H9 (cell line): ENCODE results near the gene NCF2. TPM values are rescaled to one million over a fixed set of nuclear protein-coding genes. Genes with fewer than 3 reads are reported as not detected.

ENCODE experiments used
- DNase-seq: peaks from one replicate; pipeline ENCODE4 v3.0.0-alpha.2; 2017
- H2AFZ ChIP-seq: one replicate; pipeline ENCODE4 v1.6.1; 2013; ENCODE audit warnings: mild to moderate bottlenecking, low read length, control low read depth, moderate library complexity
- H2AK5ac ChIP-seq: 2 replicates; pipeline ENCODE4 v1.6.1; 2013; ENCODE audit warnings: low read length, control low read depth, mixed read lengths; ENCODE audit not compliant: insufficient read length
- H2BK120ac ChIP-seq: one replicate; pipeline ENCODE4 v1.6.1; 2013; ENCODE audit warnings: low read depth, mild to moderate bottlenecking, low read length, control low read depth, inconsistent platforms; ENCODE audit not compliant: poor library complexity, severe bottlenecking
- H2BK12ac ChIP-seq: 2 replicates; pipeline ENCODE4 v1.6.1; 2013; ENCODE audit warnings: low read length, control low read depth, mixed read lengths, low read depth; ENCODE audit not compliant: insufficient read length
- H2BK15ac ChIP-seq: 2 replicates; pipeline ENCODE4 v1.6.1; 2013; ENCODE audit warnings: low read depth, low read length, control low read depth
- H2BK20ac ChIP-seq: one replicate; pipeline ENCODE4 v1.6.1; 2013; ENCODE audit warnings: low read depth, mild to moderate bottlenecking, low read length, control low read depth, inconsistent platforms; ENCODE audit not compliant: poor library complexity, severe bottlenecking
- H2BK5ac ChIP-seq: 2 replicates; pipeline ENCODE4 v1.6.1; 2013; ENCODE audit warnings: low read length, control low read depth, mixed read lengths; ENCODE audit not compliant: insufficient read length
- H3K14ac ChIP-seq: 2 replicates; pipeline ENCODE4 v1.6.1; 2013; ENCODE audit warnings: low read length, control low read depth; ENCODE audit not compliant: insufficient read depth
- H3K18ac ChIP-seq: 2 replicates; pipeline ENCODE4 v1.6.1; 2013; ENCODE audit warnings: low read depth, mild to moderate bottlenecking, mixed read lengths, low read length, control low read depth; ENCODE audit not compliant: insufficient read length
- H3K23ac ChIP-seq: 2 replicates; pipeline ENCODE4 v1.6.1; 2013; ENCODE audit warnings: low read length, control low read depth, mixed read lengths, low read depth; ENCODE audit not compliant: insufficient read length
- H3K23me2 ChIP-seq: 2 replicates; pipeline ENCODE4 v1.6.1; 2013; ENCODE audit warnings: low read depth, mild to moderate bottlenecking, mixed read lengths, low read length, control low read depth; ENCODE audit not compliant: insufficient read length, poor library complexity, severe bottlenecking
- H3K27ac ChIP-seq: 2 replicates; pipeline ENCODE4 v1.5.1; 2013; ENCODE audit warnings: low read length, control low read depth, mixed read lengths, low read depth; ENCODE audit not compliant: insufficient read length
- H3K27me3 ChIP-seq: 2 replicates; pipeline ENCODE4 v1.6.1; 2013; ENCODE audit warnings: low read length, control low read depth, inconsistent platforms; ENCODE audit not compliant: insufficient read depth
- H3K4ac ChIP-seq: 2 replicates; pipeline ENCODE4 v1.6.1; 2013; ENCODE audit warnings: low read depth, mild to moderate bottlenecking, control low read depth, inconsistent platforms, low read length, moderate library complexity
- H3K4me1 ChIP-seq: 2 replicates; pipeline ENCODE4 v1.6.1; 2013; ENCODE audit warnings: low read length, control low read depth, inconsistent platforms; ENCODE audit not compliant: insufficient read depth
- H3K4me2 ChIP-seq: 2 replicates; pipeline ENCODE4 v1.6.1; 2013; ENCODE audit warnings: low read length, control low read depth, mixed read lengths; ENCODE audit not compliant: insufficient read length, insufficient read depth
- H3K56ac ChIP-seq: 2 replicates; pipeline ENCODE4 v1.6.1; 2013; ENCODE audit warnings: low read depth, mild to moderate bottlenecking, mixed read lengths, low read length, control low read depth; ENCODE audit not compliant: insufficient read length
- H3K79me1 ChIP-seq: 2 replicates; pipeline ENCODE4 v1.6.1; 2013; ENCODE audit warnings: low read depth, mild to moderate bottlenecking, moderate library complexity, low read length, control low read depth, inconsistent platforms; ENCODE audit not compliant: insufficient read depth, poor library complexity, severe bottlenecking
- H3K79me2 ChIP-seq: 2 replicates; pipeline ENCODE4 v1.6.1; 2013; ENCODE audit warnings: low read length, control low read depth, inconsistent platforms; ENCODE audit not compliant: insufficient read depth
- H3K9ac ChIP-seq: 2 replicates; pipeline ENCODE4 v1.6.1; 2013; ENCODE audit warnings: low read length, control low read depth, mixed read lengths; ENCODE audit not compliant: insufficient read length; ENCODE audit errors: extremely low read depth
- H3K9me3 ChIP-seq: one replicate; pipeline ENCODE4 v1.6.1; 2013; ENCODE audit warnings: low read depth, low read length, inconsistent platforms; ENCODE audit not compliant: control insufficient read depth
- H3T11ph ChIP-seq: one replicate; pipeline ENCODE4 v1.6.1; 2013; ENCODE audit warnings: mild to moderate bottlenecking, low read length, control low read depth, inconsistent platforms
- H4K20me1 ChIP-seq: one replicate; pipeline ENCODE4 v1.6.1; 2013; ENCODE audit not compliant: control insufficient read depth, insufficient read length, insufficient read depth
- H4K5ac ChIP-seq: 2 replicates; pipeline ENCODE4 v1.6.1; 2013; ENCODE audit warnings: low read depth, mild to moderate bottlenecking, mixed read lengths, low read length, control low read depth; ENCODE audit not compliant: insufficient read length
- H4K8ac ChIP-seq: replicated peaks from 2 replicates; pipeline ENCODE4 v1.6.1; 2013; ENCODE audit warnings: low read length, control low read depth, mixed read lengths, low read depth; ENCODE audit not compliant: insufficient read length
- H4K91ac ChIP-seq: 2 replicates; pipeline ENCODE4 v1.6.1; 2013; ENCODE audit warnings: low read depth, mild to moderate bottlenecking, moderate library complexity, mixed read lengths, low read length, control low read depth; ENCODE audit not compliant: insufficient read length
- H3K27ac Mint-ChIP-seq, 3 experiments: 2 replicates in 2 of 3; 3 replicates in 1 of 3; pipeline ENCODE4 v1.8.0; 2020 to 2021; ENCODE audit warnings: mixed read lengths in 3 of 3, mild to moderate bottlenecking in 1 of 3, moderate library complexity in 1 of 3
- H3K27me3 Mint-ChIP-seq: 2 replicates; pipeline ENCODE4 v1.8.0; 2021; ENCODE audit warnings: low read depth, mild to moderate bottlenecking, moderate library complexity, mixed read lengths
- H3K36me3 Mint-ChIP-seq, 3 experiments: 2 replicates in 2 of 3; 3 replicates in 1 of 3; pipeline ENCODE4 v1.8.0; 2020 to 2021; ENCODE audit warnings: low read depth in 3 of 3, mixed read lengths in 3 of 3; ENCODE audit not compliant: insufficient read depth in 1 of 3
- H3K4me1 Mint-ChIP-seq, 2 experiments: 2 replicates each; pipeline ENCODE4 v1.8.0; 2020; ENCODE audit warnings: mixed read lengths in 2 of 2
- H3K4me3 Mint-ChIP-seq, 2 experiments: 2 replicates in 1 of 2; 3 replicates in 1 of 2; pipeline ENCODE4 v1.8.0; 2020 to 2021; ENCODE audit warnings: mild to moderate bottlenecking in 2 of 2, mixed read lengths in 2 of 2, moderate library complexity in 1 of 2
- H3K9me3 Mint-ChIP-seq, 2 experiments: 2 replicates in 1 of 2; 3 replicates in 1 of 2; pipeline ENCODE4 v1.8.0; 2020; ENCODE audit warnings: mild to moderate bottlenecking in 2 of 2, mixed read lengths in 2 of 2, moderate library complexity in 1 of 2
- WGBS: extraction: QIAGEN DNeasy Blood & Tissue Kit; methylation state at CpG from one replicate; pipeline ENCODE4 v1.1.7; 2013; ENCODE audit warnings: missing lambda C conversion rate, low lambda C conversion rate, mixed read lengths; ENCODE audit not compliant: insufficient read length; ENCODE audit errors: extremely low coverage; 5-methylcytosine and 5-hydroxymethylcytosine counted together
- total RNA-seq: library from RNA; stranded (reverse); gene quantifications from 2 replicates; pipeline ENCODE4 v1.2.1, GENCODE V29; 2021
- TF ChIP-seq, protein P1 (sequence below): fragments of 200-600 bp; sonication (generic); conservative IDR thresholded peaks from 3 replicates; pipeline ENCODE4 v1.8.0; 2021; ENCODE audit warnings: antibody characterized with exemption, mild to moderate bottlenecking

The NCF2 gene
- total RNA-seq, 1 experiment from 2014 or later = not detected

DNA sequence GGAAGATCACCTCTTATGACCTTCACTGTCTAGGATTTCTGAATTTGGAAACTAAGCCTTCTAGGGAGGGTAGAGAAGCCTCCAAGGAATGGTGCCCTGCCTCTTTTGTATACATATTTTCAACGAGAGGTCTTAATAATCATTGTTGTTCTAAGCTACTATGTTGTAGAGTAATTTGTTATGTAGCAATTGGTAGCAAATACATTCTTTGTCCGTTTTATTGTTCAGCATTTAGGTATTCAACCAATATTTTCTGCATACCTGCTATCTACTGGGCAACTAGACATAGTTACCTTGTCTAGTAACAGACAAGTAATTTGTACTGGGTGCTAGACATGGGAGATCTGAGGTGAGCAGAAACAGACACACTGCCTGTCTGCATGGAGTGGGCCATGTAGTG lies 20.8 kb upstream of the NCF2 start:
- H4K91ac ChIP-seq = no peak overlapping the region
- peaks cover 0 to 8% (median 2%) of the 10 kb centered on the region in 3 experiments; a peak in 2 of 7 replicates for H3K36me3 Mint-ChIP-seq
- H2BK12ac ChIP-seq = no peak overlapping the region
- H3K9ac ChIP-seq = no peak overlapping the region
- peaks cover 4% of the 10 kb centered on the region in 2 experiments; a peak in 4 of 5 replicates for H3K9me3 Mint-ChIP-seq
- no peaks in the 10 kb centered on the region for H3K79me1 ChIP-seq
- H3K4me3 Mint-ChIP-seq = no peak overlapping the region
- H3K4ac ChIP-seq = no peak overlapping the region
- H3K27ac ChIP-seq = no peak overlapping the region
- no peak overlapping the region for H2AFZ ChIP-seq
- no peak overlapping the region for H2AK5ac ChIP-seq
- H3K56ac ChIP-seq = no peak overlapping the region
- no peak overlapping the region for H3K23ac ChIP-seq
- H3K79me2 ChIP-seq = no peaks in the 10 kb centered on the region
- H3K4me1 ChIP-seq = no peaks in the 10 kb centered on the region
- no peaks in the 10 kb centered on the region for H4K20me1 ChIP-seq
- DNase-seq = no peak
- no peak overlapping the region for H2BK20ac ChIP-seq
- no peaks in the 10 kb centered on the region for H3K9me3 ChIP-seq
- no peaks in the 10 kb centered on the region for H3K27me3 ChIP-seq
- H2BK120ac ChIP-seq = no peak overlapping the region
- H3K14ac ChIP-seq = no peak overlapping the region
- H3K27me3 Mint-ChIP-seq = peaks cover 3% of the 10 kb centered on the region
- H3T11ph ChIP-seq = no peak overlapping the region
- H4K5ac ChIP-seq = no peak overlapping the region
- H2BK15ac ChIP-seq = no peak overlapping the region
- no peak overlapping the region for H3K4me2 ChIP-seq
- no CpG with 5 or more reads among the region's 2 CpGs for WGBS
- peaks cover 2 to 4% of the 10 kb centered on the region in 2 experiments; a peak in 3 of 4 replicates for H3K4me1 Mint-ChIP-seq
- H3K27ac Mint-ChIP-seq = no peak overlapping the region
- no peaks in the 10 kb centered on the region for H3K23me2 ChIP-seq
- no peak overlapping the region for H3K18ac ChIP-seq
- no peak overlapping the region for H4K8ac ChIP-seq
- TF ChIP-seq, protein P1, sequence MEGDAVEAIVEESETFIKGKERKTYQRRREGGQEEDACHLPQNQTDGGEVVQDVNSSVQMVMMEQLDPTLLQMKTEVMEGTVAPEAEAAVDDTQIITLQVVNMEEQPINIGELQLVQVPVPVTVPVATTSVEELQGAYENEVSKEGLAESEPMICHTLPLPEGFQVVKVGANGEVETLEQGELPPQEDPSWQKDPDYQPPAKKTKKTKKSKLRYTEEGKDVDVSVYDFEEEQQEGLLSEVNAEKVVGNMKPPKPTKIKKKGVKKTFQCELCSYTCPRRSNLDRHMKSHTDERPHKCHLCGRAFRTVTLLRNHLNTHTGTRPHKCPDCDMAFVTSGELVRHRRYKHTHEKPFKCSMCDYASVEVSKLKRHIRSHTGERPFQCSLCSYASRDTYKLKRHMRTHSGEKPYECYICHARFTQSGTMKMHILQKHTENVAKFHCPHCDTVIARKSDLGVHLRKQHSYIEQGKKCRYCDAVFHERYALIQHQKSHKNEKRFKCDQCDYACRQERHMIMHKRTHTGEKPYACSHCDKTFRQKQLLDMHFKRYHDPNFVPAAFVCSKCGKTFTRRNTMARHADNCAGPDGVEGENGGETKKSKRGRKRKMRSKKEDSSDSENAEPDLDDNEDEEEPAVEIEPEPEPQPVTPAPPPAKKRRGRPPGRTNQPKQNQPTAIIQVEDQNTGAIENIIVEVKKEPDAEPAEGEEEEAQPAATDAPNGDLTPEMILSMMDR = no peak
- no peak overlapping the region for H2BK5ac ChIP-seq
